DMS79 (cell line): ENCODE data around the gene EPB41.
"Not testable (repeated sequence)": the region's sequence is repeated elsewhere in the genome, so short reads cannot be mapped to it uniquely, and the experiment has no call there.

Experiments
- DNase-seq: peaks from one replicate; lab custom pipeline; 2025; lab: John Stamatoyannopoulos, UW

Gene EPB41

DNA sequence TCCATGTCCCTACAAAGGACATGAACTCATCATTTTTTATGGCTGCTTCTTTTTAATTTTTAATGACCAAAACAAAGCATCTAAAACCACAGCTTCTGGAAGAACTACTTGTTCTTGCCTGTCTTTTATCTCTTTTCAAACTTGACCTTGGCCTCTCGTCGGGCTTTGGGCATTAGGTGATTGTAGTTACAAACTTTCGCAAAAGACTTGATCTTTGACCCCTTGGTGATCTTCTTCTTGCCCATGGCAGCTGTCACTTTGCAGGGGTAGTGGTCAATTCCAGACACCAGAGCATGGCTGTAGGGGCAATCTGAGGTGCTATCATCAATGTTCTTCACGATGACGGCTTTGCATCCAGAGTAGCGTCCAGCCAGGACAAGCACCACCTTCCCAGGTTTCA, 67.8 kb downstream of the EPB41 start:
- DNase-seq: no peak

DNA sequence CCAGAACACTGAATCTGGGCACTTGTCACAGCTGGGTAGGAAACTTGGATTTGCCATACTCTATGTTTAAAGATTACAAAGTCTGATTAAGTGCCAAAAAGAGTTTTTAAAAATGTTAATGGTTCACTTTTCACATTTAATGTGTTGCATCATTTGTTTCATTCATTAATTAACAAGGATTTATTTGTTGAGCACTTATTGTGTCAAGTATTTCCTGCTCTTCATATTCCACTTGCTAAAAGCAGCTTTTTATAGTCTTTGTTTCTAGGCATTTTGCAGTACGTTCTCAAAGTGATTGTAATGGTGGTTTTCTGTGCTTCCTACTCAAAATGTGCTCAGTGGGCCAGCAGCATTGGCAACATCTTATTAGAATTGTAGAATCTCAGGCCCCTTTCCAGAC, 68.7 kb downstream of the EPB41 start:
- no peak for DNase-seq

DNA sequence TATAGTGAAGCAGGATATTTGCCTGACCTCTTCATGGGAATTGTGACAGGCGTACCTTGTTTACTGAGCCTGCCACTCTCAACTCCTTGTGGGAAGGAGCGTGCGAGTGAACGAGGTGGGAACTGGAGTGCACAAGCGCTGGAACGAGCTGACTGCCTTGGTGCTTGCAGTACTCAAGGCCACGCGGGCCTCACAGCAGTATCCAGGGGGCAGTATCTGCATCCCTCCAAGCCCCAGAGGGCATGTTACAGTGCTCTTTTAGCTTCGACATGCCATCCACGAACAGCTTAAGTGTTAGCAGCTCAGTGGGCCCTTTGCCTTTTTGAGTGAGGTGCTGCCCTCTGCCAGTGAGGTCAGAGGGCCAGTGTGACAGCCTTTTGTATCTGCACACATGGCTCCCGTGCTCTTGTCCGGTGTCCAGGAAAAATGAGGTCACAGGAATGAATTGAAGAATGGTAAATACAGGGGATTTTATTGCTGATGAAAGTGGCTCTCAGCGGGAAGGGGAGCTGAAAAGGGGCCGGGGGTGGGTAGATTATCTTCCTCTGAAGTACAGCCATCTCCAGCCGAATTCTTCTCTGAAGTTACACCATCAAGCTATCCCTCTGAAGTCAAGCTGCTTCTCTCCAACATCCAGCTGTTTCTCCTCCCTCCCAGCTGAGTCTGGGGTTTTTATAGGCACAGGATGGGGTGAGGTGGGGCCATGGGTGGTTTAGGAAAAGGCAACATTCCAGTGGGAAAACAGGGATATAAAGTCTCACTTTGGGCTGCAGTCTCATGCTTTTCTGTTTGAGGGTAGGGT, 69.3 kb downstream of the EPB41 start:
- no peak for DNase-seq

DNA sequence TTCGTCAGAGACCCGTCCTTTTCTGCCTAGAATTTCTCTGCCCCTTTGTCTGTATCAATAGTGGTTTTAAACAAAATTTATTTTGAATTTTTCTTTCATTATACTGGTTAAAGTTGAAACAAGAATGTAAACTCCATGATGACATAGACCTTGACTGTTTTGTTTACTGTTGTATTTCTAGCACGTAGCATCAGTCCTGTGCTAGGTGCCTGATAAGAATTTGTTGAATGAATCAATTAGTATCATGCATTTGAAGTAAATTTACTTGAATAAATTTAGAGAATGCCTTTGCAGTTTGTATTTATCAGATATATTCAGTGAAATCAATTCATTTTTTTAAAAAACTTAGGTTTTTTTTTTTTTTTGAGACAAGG, 69.9 kb downstream of the EPB41 start:
- no peak for DNase-seq

DNA sequence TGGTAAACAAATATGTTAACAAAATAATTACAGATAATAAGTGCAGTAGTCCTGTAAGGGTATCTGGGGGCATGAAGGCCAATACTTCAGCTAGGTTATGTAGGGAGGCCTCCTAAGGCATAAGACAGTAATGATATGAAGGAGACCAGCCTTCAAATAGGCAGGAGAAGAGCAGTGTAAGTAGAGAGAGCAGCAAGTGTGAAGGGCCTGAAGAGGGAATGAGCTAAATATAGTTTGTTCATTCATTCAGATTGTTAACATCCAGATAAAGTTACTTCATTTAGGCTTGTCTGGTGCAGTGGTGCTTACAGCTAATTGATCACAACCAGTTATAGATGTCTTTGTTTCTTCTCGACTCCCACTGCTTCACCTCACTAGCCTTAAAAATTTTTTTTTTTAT, 71.1 kb downstream of the EPB41 start:
- no peak for DNase-seq

DNA sequence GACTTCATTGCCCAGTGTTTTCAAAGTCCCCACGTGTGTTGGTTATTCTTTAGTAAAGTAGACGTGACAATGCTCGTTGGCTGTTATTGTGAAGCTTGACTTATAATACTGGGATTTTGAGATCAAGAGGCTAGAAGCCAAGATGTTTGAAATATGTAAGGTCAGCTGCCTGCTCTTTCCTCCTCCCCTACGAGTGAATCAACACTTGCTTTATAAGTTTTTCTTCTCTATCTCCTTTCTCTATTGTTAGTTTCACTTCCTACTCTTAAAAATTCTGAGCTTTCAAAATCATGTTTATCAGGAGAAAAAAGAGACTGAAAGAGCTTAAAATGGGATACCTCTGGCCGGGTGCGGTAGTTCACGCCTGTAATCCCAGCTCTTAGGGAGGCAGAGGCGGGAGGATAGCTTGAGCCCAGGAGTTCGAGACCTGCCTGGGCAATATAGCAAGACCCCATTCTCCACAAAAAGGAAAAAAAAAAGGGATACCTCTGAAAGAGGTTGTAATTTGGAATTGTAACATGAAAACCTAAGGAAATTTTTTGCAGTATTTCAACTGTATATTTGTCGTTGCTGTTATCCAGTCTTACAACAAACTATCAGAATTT, 72.0 kb downstream of the EPB41 start:
- DNase-seq: no peak

DNA sequence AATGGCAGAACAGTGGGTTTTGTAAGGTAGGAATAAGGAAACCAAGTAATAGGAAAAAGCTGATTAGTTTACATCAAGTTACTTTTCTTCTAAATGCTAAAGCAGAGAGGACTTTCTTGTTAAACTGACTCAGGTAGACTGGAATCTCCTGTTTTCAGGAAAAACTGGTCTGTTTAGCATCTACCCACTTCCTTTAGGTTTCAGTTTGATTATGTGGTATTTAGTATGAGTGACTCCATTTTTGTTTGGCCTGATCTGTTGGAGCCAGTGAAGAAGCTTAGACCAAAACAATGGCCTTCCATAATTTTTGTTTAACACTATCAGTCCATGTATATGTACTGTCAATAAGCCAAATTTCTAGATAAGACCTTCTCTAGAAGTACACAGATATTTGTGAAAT, 88.4 kb downstream of the EPB41 start:
- no peak for DNase-seq

DNA sequence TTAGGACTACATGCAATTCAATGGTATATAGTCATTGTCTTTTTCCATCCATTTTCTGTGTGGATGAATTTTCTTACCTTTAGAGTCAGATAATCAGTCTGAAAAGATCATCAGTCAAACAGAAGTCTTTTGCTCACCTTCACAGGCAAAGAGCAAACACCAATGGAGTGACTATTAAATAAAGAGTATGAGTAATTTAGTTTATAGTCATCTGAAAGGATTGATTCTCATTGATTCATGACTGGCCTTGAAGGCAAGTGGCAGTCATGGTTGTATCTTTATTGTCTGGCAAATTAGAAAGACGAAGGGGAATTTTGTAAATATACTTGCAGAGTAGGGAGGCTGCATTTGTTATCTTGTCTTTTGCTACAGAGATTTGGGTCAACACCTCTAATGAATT, 89.9 kb downstream of the EPB41 start:
- no peak for DNase-seq

DNA sequence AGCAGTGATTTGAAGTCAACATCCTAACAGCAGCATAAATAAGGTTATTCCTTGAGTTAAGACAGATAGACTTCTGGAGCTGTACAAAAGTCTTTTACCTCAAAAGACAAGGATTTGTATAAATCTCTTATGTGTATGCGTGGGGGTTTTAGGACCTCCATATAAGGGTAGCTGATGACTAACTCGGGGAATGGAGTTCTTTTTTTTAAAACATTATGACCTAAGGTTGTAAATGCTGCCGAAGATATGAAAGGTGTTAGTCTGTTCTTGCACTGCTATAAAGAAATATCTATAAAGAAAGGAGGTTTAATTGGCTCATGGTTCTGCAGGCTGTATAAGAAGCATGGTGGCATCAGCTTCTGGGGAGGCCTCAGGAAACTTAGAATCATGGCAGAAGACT, 90.4 kb downstream of the EPB41 start:
- DNase-seq: no peak

DNA sequence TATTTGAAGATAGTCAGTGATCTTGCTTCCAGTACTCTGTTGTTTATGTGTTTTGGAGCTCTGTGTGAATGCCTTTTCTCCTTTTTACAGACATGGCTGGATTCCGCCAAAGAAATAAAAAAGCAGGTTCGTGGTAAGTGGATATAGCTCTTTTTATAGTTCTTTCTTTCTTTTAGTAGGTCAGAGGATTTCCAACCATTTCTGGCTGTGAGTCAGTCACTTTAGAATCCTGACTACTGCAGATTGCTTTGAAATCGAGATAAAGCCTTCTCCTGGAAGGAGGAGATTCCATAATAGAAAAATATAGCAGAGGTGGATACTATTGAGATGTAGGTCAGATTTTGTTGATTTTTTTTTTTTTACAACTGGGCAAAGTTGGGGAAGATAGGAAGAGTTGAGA, 97.4 kb downstream of the EPB41 start:
- DNase-seq: no peak

DNA sequence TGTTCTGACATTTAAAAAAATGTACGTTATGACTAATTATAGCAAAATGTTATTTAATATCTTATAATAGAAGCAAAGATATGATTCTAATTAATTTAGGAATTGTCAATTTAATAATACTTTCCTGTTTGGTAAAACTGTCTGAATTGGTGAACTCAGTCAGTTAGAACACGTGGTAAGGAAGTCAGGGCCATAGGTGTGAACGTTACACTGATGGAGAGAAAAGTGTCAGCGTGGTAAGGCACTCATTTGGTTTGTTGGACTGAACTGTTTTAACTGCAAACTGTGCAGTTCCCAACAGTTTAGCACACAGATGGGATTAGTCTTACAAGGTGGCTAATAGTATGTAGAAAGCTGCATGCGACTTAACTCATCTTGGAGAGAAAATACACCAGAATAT, 102.9 kb downstream of the EPB41 start:
- DNase-seq: no peak

DNA sequence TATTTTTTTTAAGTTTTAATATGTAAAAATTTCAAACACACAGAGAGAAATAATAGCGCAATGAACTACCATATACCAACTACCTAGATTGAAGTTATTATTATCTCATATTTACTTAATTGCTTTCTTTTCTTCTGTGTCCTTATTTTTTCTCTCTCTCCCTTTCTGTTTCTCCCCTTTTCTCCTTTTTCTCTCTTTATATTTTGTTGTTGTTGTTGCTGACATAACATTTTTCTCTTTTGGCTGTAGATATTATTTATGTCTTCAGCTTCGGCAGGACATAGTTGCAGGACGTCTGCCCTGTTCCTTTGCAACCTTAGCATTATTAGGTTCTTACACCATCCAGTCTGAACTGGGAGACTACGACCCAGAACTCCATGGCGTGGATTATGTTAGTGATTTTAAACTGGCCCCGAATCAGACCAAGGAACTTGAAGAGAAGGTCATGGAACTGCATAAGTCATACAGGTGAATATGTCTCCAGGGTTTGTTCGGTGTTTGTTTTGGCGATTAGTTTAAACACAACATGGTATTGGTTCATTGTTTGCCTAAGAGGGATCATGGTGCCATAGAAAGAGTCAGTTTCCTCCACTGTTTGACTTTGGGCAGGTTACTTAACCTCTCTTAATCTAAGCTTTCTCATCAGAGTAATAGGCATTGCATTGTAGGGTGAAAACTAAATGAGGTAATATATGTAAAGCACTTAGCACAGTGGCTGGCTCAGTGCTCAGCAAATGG, 103.8 kb downstream of the EPB41 start:
- DNase-seq: no peak

DNA sequence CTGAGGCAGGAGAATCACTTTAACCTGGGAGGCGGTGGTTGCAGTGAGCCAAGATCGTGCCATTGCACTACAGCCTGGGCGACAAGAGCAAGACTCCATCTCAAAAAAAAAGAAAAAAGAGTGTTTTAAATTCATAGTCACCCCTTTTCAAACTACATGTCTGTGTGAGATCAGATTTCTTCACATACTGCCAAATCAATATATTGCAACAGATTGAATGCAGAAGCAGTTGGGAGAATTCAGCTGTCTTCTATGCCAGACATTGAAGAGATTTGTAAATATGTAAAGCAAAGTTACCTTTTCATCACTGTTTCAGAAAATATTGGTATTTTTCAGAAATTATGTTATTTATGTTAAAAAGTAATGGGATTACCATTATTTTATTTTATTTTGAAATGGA, 108.3 kb downstream of the EPB41 start:
- no peak for DNase-seq

DNA sequence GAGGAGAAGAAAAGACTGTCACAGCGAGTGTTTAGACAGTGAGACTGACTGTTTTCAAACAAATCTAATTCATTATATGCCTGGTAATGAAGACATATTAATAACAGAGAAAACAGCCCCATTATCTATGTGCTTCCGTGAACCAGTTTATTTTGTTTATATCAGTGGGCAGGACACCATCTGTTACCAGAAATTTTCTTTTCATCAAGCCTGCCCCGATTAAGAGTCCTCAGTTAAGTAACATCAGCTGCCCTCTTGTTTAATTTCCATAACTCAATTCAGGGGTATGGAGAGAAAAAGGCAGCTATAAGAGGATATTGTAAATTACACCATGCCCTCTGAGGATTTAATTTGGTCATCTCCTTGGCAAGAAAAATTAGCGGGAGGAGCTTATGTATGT, 115.3 kb downstream of the EPB41 start:
- DNase-seq: no peak

DNA sequence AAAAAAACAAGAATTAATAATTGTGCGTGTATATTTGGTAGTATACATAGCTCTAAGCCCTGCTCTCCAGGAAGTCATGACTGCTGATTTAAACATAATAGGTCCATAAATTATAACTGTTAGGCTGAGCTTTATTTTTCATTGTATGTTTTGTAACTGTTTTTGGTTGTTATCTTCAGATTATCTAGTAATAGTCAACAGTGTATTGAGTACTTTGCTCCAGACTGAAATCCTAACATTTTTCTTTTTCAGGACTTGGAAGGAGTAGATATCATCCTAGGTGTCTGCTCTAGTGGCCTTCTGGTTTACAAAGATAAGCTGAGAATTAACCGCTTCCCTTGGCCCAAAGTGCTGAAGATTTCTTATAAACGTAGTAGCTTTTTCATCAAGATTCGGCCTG, 118.5 kb downstream of the EPB41 start:
- no peak for DNase-seq

DNA sequence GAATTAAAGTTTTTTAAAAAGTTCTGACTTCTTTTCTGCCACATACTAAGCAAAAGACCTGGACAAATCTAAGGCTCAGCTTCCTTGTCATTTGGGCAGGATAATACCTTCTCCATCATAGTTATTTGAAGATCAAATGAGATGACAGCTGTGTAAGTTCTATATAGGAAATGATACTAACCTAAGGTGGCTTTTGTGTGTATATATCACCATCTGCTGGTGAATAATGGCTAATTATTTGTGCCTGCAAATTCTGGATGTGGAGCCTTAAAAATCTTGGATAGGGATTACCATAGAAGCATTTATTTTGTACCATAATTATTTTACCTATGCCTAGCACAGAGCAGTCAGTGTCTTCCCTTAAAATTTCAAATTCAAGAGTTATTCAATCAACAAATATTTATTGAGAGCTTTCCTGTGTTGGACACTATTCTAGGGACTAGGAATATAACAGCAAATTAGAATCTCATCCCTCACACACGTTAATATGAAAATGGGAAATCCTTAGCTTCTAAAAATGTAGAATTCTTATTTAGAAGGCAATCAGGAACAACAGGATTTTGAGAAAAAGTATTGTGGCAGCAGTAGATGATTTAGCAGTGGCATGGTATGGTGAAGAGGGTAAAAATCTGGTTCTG, 119.6 kb downstream of the EPB41 start:
- DNase-seq: peak; percentile 26

DNA sequence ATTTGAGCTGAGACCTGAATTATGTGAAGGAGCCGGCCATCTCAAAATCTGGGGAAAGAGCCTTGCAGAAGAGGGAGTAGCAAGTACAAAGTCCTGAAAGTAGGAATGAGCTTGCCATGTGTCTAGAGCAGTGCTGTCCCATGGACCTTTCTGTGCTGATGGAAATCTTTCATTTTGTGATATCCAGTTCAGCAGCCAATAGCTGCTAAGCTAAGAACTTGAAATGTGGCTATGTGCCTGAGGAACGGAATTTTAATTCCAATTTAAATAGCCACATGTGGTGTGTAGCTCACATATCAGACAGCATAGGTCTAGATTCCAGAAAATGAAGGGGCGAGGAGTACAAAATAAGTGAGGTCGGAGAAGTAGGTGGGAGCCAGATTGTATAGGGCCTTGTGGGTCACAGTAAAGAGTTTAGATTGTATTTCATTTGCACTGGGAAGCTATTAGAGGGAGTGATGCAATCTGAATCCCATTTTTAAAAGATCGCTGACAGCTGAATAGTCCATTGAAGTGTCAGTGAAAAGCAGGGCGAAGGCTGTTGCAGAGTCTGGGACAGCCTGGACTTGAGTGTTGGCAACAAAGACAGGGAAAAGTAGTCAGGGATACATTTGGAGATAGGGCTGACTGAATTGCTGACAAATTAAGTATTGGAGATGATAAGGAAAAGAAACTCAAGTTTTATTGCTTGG, 129.1 kb downstream of the EPB41 start:
- DNase-seq: no peak

DNA sequence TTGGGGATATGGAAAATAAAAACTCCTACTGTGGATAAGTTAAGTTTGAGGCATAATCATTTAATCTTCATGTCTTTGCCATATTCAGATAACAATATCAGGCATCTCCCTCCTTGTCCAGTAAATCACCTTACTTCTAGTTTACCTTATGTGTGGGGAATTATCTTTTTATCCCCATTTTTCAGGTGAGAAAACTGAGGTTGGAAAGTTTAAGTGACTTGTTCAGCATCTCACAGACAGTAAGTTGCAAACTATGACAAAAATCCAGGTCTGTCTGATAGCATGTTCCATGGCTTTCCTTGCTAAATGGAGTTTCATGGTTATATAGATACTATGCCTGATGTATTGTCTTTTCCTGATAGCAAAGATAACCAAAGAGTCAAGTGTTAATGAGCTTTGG, 129.6 kb downstream of the EPB41 start:
- no peak for DNase-seq

DNA sequence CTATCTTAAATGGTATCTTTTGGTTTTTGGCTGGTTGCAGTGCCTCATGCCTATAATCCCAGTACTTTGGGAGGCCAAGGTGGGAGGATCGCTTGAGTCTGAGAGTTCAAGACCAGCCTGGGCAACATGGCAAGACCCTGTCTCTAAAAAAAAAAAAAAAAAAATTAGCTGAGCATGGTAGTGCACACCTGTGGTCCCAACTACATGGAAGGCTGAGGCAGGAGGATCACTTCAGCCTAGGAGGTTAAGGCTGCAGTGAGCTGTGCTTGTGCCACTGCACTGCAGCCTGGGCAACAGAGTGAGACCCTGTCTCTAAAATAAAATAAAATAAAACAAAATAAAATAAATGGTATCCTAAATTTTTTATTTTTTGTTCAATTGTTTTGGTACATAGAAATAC, 131.3 kb downstream of the EPB41 start:
- not testable (repeated sequence) for DNase-seq

DNA sequence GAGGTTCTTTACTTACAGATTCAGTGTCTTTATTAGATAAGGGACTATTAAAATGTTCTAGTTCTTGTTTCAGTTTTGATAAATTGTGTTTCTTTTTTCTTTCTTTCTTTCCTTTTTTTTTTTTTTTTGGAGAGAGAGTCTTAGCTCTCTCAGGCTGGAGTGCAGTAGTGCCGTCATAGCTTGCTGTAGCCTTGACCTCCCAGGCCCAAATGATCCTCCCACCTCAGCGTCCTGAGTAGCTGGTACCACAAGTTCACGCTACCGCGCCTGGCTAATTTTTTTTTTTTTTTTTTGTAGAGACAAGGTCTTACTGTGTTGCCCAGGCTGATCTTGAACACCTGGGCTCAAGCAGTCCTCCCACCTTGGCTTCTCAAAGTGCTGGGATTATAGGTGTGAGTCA, 132.8 kb downstream of the EPB41 start:
- no peak for DNase-seq

DNA sequence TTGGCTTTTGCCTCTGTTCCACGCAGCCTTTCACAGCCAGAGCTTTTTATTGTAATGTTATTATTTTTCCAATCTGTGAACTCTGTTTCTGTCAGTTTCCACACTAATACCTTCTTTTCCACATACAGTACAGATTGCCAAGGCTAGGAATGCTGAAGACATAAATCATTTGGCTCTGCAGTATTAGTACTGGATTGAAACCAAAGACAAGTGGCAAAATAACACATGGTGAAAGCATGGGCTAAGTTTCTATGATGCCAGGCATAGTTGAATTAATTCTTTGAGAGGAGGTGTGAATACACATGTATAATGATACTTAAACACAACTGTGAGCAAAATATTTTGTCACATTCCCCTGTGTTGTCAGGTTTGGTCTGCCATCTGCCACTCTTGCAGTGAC, 135.8 kb downstream of the EPB41 start:
- no peak for DNase-seq

DNA sequence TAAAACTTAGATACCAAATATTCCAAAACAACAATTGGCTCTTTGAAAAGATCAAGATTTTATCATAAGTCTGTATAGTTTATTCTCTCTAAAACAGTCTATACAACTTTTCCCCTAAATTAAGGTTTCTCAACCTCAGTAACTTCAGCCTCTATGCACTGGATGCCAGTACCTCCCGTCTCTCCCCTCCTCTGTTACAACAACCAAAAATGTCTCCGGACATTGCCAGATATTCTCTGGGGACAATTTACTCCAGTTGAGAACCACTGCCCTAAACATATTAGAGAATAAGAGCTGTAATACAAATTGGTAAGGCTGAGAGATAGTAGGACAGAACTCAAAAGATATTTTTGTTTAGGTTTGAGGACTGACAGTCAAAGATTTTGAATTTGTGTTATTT, 137.7 kb downstream of the EPB41 start:
- DNase-seq: no peak
